Stimulated activated CD4-positive, alpha-beta T cell treated with anti-CD3 and anti-CD28 coated beads, Interleukin-1b, Interleukin-23, amount 100 ng/mL, for 1 hour (primary cell): ENCODE measurements around the gene PMM1.

ENCODE experiments used
- DNase-seq, 2 donors: peaks; one replicate each; pipeline ENCODE4 v3.0.0-alpha.2; 2020; ENCODE audit warnings: low read depth in 2 of 2

The PMM1 gene

DNA sequence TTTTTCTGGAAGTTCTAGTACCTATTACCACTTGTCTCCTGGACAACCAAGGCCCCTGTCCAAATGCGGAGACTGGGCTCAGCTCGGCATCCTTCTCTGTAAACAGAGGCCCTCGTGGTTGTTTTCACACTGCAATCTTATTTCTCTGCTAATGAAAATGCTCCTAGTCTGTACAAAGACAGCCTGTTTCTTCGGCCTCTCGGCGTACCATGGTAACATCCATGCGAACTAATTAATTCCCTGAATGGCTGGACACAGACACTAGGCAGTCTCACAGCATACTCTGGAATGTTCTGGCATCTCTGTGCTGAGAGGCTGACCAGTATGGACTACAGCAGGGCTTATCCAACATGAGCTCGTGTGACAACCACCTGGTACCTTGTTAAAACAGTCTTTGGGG is 51.1 kb downstream of the PMM1 start:
- no peak for DNase-seq

DNA sequence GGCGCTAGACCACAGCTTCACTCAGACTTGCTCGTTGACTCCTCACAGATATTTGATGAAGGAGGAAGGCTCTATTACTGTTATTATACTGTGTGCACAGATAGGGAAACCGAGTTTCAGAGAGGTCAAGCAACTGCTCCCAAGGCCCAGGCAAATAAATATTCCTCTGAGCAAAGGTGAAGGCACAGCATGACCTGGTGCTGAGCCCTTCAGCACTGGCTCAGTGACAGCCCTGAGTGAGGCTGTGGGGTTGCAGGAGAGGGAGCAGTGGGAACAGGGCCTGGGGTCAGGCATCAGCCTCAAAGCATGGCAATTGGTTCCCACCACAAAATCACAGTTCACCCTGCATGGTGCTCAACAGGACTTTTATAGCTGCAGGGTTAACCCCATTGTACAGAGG is 52.4 kb downstream of the PMM1 start:
- DNase-seq, result no peak

DNA sequence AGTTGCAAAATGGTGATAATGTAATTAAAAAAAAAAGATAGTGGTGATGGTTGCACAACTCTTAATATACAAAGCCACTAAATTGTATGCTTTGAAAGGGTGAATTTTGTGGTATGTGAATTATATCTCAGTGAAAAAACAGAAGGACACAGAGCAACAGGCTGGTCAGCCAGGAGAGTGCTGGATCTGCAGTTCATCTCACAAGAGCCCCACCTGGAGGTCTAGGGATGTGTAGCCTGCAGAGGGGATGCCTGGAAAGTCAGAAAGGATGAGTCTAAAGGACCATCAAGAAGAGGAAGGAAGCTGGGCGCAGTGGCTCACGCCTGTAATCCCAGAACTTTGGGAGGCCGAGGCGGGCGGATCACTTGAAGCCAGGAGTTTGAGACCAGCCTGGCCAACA is 54.4 kb downstream of the PMM1 start:
- DNase-seq, result no peak

DNA sequence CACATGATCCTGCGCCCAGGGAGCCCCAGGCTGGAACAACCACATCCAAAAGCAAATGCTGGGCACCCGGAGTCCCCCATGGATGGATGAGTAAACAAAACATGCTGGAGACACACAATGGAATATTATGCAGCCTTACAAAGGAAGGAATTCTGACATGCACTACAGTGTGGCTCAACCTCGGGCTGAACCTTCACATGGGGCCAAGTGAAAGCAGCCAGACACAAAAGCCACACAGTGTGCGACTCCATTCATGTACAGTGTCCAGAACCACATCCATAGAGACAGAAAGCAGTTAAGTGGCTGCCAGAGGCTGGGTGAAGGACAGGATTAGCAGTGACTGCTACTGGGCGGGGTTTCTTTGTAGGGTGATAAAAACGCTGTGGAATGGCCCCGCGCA is 55.4 kb downstream of the PMM1 start:
- no peak for DNase-seq

DNA sequence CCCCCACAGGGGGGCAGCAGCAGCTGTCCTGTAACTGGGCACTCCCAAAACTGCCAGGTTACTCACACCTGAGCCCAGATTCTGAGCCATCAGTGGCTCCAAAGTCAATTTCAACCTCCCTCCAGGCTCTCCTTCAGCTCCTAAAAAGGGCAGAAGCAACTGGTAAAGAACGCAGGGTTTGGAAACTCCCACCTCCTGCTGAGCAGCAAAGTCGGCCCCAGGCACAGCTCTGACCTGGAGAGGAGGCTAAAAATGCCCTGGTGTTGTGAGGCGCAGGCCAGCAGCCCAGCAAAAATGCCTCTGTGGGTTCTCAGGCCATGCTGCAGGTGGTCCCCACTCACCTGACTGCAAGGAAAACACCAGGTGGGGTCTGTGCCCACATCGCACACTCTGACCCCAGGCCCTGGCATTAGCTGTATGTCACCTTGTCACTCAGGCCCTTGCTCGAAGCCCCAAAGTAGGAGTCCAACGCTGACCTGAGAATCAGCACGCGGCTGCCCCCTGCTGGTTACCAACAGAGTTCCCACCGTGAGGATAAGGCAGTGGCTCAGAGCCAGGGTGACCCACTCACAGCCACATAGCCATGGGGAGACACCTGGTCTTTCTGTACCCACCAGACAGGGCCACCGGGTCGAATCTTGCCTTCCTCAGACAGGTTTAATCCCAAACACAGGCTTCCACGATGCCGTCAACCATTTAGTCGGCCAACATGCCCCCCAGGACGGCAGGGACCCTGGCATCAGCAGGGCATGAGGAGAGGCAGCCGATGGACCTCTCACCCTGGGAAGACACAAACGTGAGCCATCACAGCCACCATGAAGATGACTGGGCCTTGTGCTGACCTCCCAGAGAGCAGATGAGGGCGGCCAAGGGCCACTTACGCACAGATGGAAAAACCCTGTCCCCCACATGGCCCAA is 56.5 kb downstream of the PMM1 start:
- peak; percentile 23 to 40 for DNase-seq

DNA sequence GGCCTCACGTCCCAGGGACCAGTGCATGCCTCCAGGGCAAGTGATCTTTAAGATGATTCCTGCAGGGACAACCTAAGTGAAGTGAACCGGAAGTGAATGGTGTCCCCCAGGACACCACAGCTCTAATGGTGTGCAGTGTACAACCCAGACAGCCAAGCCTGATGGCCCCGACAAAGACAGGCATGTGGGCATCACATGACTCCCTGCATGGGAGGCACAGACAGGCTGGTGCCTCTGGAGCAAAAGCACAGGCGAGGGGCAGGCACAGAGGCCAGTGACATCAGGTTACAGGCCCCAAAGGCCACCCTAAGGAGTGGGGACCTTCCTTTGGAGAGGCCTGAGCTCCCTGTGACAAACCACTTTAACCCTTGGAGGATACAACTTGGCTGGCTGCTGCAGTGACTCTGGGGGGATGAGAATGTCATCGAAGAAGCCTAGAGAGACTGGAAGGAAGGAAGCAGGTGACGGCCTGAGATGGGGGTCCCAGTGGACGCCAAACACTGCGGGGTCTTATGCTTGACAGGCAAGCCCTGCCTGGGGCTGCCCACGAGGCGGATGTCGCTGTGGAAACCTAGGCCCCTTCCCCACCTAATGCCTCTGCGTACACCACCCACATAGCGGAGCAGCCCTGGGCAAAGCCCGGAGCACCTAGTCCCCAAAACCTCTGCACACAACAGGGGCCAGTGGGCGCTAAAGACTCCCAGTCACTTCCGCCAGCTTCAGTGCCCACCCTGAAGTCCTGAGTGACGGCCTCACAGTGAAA is 57.7 kb downstream of the PMM1 start:
- no peak for DNase-seq

DNA sequence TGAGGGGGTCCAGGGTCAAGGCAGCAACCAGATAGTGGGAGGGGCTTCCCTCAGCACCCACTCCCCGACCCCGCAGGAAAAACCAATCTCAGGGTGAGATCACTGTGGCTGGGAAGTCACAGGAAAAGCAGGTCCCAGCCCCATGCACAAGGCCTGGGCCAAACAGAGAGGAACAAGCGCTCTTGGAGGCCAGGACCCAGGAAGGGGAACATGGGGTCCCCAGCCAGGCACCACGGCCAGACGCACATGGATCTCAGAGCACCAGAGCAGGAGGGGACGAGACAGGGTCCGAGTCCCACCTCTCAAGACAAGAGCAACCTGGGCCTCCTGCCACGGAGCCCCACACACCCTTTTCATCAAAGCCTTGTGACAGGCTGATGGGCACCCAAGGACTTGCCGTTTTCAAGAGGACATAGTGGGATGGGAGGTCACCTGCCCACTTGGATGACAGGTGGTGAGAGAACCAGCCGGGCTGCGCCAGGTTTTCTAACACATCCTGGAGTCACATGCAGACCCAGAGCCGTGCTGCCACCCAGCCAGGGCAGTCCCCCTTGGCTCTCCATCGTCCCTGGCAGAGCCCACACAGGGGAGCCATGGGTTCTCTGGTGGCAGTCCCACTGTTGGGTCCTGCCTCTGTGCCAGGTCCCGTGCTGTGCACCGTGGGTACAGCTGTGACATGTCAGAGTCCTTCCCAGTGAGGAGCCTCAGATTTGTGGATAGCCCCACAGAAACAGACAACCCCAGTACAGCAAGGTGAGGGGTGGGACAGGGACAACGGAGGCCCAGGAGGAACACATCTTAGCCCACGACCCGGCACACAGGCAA is 58.5 kb downstream of the PMM1 start:
- DNase-seq, result no peak

DNA sequence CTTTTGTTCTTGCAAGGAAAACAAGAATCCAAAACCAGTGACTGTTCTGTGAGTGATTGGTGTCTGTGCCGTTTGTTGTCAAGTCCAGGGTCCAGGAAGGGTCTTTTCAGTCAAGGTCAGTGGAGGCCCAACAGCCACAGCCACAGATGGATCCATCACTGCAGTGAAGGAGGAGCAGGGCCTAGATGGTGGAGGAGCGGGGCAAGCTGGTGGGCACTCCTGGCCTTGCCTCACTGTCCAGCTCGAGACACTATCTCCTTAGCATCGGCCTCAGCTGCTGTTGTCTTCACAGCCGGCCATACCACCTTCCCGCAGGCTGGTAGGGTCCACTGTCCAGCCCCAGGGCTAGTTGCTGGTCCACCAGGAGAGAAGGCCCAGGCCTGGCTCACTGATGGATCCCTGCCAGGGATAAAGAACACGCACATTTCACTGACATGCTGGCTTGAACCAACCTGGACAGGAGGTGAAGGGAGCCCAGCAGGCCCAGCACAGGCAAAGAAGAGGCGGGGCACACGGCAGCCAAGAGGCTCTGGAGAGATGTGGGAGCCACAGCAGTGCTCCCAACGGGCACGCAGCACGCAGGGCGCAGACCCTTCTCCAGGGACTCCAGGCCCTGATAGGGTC is 60.6 kb downstream of the PMM1 start:
- DNase-seq, result no peak

DNA sequence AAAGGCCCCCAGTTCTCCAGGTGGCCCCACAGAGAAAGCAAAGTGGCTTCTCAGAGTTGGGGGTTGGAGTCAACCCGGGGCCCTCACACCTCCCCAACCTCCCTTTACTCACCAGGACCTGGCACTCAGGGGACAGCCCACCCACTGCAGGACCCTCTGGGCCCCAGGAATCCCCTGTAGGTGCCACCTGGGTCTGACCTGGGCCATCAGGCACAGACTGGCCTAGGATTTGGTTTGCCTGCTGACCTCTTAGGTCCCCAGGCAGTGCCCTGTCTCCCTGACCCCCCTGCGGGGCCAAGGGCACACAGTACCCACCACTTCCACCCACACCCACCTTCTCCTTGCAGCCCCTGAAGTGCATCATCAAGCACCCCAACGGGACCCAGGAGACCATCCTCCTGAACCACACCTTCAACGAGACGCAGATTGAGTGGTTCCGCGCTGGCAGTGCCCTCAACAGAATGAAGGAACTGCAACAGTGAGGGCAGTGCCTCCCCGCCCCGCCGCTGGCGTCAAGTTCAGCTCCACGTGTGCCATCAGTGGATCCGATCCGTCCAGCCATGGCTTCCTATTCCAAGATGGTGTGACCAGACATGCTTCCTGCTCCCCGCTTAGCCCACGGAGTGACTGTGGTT is 61.4 kb downstream of the PMM1 start:
- no peak for DNase-seq
